ENCODE measurements around the gene CASP8.
"Not testable (repeated sequence)": the region's sequence is repeated elsewhere in the genome, so short reads cannot be mapped to it uniquely, and the experiment has no call there.

Gene CASP8

DNA sequence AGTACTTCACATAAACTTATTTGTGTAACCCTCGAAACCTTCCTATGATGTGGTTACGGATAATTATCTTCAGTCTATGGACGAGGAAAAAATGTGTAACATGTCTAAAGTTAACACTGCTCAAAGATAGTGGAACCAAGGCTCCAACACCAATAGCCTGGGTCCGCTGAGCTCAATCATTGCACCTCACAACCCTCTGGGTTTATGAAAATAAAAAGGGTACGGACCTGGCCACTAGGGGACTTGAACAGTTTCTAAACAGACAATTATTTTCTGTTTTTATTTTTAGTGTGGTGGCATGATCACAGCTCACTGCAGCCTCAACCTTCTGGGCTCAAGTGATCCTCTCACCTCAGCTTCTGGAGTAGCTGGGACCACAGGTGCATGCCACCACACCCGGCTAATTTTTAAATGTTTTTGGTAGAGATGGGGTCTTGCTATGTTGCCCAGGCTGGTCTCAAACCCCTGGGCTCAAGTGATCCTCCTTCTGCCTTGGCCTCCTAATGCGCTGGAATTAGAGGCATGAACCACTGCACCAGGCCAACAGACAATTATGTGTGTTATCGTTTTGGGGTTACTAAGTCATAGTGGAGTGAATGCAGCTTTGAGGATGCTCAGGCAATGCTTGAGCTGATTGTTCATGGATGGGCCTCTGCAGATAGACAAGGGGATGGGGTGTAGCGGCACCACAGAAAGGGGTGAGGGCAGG is 10.1 kb downstream of the CASP8 start:
- DNase-seq: no peak

DNA sequence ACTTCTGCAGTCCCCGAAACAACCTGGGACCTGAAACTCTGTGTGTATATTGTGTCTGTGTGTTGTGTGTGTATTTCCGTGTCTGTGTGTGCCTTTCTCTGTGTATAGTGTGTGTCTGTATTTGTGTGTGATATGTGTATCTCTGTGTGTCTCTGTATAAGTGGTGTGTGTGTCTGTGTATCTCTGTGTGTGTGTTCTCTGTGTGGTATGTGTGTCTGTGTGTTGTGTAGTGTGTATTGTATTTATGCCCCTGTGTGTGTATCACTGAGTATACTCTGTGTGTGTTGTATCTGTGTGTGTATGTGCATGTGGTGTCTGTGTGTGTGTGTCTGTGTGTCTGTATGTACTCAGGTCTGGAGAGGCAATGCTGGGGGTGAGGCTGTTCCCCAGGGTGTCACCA is 11.6 kb downstream of the CASP8 start:
- no peak for DNase-seq

GRCh38 chr2:201273330-201273983 is 13.1 kb downstream of the CASP8 start:
- no peak for DNase-seq

DNA sequence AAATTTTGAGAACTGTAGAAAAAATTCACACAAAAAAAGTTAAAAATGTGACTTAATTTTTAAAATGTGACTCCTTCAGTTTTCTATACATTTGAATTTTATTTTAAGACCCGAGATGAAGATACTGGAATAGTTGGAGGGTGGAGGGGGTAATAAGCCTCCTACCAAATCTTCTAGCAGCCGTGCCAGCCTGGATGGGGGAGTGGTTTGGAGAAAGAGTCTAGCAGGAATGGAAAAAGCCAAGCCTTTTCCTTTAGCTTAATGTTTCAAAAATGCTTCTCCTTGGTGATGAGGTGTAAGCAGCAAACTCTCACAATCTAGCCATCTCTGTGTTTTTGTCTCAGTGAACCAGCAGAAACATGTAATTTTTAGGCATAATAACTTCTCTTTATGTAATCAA is 14.7 kb downstream of the CASP8 start:
- DNase-seq: peak; percentile 67

- no peak for DNase-seq
Observed at GRCh38 chr2:201275990-201276389, 15.7 kb downstream of the CASP8 start.

GRCh38 chr2:201276511-201276910 is 16.2 kb downstream of the CASP8 start:
- DNase-seq: no peak

DNA sequence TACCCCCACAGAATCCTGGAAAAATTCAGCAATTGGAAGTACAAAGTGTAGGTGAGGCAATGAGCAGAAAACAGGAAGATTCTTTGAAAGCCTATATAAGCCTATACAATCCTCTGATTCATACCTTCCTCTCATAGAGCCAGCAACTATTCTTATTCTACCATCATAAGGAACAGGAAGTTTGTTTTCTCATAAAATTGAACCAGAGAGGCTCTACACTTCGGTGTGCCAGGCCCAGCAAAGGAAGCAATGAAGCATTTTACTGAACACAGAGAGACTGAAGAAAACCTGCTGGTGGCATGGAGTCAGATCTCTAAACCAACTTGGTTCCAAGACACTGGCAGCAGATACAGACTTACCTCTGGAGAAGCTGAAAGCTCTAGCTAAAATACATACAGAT is 18.7 kb downstream of the CASP8 start:
- no peak for DNase-seq

GRCh38 chr2:201280191-201281040 is 20.1 kb downstream of the CASP8 start:
- DNase-seq: no peak

DNA sequence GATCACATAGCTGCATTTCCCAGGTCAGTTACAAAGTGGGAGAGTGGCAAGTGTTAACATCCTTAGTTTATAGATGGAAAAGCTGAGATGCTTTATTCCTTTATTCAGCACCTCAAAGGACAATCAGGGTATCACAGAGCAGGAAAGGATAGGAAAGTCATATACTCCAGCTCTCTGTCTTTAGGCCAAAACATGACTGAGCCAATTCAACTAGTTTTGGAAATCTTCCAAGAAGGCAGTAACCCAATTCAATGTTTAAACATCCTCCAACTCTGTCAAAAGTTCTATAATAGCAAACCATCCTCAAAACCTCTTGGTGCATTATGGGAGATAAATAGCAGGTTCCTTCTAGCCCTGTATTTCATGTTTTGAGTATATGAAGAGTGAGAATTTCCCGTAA is 25.2 kb downstream of the CASP8 start:
- DNase-seq: no peak

GRCh38 chr2:201290457-201291148 is 30.3 kb downstream of the CASP8 start:
- not testable (repeated sequence) for DNase-seq

- DNase-seq: no peak
Observed at GRCh38 chr2:201298462-201299052, 38.2 kb downstream of the CASP8 start.

DNA sequence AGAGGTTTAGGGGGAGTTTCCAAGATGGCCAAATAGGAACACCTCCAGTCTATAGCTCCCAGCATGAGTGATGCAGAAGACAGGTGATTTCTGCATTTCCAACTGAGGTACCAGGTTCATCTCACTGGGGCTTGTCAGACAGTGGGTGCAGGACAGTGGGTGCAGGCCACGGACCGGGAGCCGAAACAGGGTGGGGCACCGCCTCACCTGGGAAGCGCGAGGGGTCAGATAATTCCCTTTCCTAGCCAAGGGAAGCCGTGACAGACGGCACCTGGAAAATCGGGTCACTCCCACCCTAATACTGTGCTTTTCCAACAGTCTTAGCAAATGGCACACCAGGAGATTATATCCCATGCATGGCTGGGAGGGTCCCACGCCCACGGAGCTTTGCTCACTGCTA is 39.6 kb downstream of the CASP8 start:
- not testable (repeated sequence) for DNase-seq

GRCh38 chr2:201307876-201308275 is 47.5 kb downstream of the CASP8 start:
- DNase-seq: no peak

DNA sequence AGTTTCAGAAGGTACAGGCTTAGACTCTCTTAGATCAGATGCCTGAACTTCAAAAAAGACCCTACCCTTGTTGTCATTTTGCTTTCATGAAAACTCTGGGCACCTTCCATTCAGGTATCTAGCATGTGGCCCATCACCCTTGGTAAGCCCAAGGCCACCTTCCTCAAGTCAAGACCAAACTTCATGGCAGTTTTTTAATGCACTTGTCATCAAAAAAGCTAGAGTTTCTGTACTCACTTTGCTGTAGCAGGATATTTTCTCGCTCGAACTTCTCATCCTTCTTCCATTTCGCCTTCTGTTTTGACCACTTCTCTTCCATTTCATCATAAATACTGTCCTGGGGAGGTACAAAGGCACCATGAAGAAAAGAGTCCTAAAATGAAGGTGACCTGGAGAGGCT is 48.6 kb downstream of the CASP8 start:
- no peak for DNase-seq

DNA sequence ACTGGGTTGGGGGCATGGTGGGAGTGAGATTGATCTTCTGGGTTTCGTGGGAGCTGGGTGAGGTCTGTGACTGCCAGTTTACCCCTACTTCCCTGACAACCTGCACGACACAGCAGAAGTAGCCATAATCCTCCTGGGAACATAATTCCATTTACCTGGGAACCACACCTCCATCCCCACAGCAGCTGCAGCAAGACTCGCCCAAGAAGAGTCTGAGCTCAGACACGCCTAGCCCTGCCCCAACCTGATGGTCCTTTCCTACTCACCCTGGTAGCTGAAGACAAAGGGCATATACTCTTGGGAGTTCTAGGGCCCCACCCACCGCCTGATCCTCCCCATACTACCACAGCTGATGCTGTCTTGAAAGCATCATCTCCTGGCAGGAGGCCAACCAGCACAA is 53.0 kb downstream of the CASP8 start:
- DNase-seq: no peak

DNA sequence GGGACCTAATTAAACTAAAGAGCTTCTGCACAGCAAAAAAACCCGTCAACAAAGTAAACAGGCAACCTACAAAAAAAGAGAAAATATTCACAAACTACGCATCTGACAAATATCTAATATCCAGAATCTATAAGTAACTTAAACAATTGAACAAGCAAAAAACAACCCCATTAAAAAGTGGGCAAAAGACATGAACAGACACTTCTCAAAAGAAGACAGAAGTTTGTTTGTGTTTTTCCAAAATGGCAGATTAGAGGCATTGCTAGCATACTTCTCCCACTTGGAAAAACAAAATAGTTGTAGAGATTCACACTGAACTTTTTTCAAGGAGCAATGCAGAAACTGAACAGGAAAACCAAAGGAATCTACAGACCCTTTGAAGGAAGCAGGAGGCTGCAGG is 59.2 kb downstream of the CASP8 start:
- DNase-seq: no peak

DNA sequence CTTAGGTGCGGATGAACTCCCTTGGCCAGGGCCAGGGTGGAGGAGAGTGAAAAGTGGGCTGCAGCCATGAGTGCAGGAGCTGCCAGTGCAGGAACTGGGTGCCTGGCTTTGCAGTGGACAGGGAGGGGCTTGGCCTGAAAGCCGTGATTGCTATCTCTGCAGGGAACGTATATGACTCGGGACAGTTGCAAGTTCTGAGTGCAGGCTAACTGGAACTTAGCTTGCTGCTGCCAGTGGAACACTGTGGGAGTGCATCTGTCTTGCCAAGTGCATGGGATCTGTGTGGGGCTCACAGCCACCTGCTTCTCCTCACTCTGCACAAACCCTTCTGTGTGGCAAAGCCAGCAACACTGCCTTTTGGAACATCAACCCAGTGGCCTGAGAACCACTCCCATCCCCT is 59.9 kb downstream of the CASP8 start:
- DNase-seq: no peak

GRCh38 chr2:201320701-201321100 is 60.4 kb downstream of the CASP8 start:
- DNase-seq: no peak

- no peak for DNase-seq
Observed at GRCh38 chr2:201322772-201323171, 62.4 kb downstream of the CASP8 start.

- no peak for DNase-seq
Observed at GRCh38 chr2:201327678-201328077, 67.3 kb downstream of the CASP8 start.

DNA sequence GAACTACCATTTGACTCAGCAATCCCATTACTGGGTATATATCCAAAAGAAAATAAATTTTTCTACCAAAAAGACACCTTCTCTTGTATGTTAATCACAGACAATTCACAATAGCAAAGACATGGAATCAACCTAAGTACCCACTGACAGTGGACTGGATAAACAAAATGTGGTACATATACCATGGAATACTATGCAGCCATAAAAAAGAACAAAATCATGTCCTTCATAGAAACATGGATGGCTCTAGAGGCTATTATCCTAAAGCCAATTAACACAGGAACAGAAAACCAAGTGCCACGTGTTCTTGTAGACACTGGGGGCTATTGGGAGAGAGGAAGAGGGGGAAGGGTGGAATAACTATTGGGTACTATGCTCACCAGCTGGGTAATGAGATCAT is 69.1 kb downstream of the CASP8 start:
- DNase-seq: no peak

All from femur (tissue), 1 donor.